NOMO-1 treated with dmso at 0.1 percent for 144 hours (cell line): Measurements from ENCODE around the gene PLAU.
"Not testable (repeated sequence)": the region's sequence is repeated elsewhere in the genome, so short reads cannot be mapped to it uniquely, and the experiment has no call there.

Experiments
- DNase-seq: peaks from one replicate; lab custom pipeline; 2025; ENCODE audit not compliant: unreplicated experiment; lab: John Stamatoyannopoulos, UW

The PLAU gene

DNA sequence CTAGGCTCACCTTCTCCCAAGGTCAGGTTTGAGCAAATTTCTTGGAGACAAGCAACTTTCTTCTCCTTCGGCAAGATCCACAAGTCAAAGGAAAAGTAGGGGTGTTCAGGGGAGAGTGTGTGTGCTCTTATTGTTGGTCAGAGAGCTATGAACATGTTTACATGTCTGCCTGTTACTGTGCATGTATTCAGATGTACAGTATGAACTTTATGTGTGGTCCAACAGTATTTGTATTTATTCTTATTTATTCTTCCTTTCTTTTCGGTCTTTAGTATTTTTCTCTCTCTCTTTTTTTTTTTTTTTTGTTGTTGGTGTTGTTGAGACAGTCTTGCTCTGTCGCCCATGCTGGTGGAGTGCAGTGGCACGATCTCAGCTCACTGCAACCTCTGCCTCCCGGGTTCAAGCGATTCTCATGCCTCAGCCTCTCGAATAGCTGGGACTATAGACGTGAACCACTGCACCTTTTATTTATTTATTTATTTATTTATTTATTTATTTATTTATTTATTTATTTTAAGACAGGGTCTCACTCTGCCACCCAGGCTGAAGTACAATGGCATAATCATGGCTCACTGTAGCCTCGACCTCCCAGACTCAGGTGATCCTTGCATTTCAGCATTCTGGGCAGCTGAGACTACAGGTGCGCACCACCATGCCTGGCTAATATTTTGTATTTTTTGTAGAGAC lies 38.2 kb downstream of the PLAU start:
- no peak for DNase-seq

DNA sequence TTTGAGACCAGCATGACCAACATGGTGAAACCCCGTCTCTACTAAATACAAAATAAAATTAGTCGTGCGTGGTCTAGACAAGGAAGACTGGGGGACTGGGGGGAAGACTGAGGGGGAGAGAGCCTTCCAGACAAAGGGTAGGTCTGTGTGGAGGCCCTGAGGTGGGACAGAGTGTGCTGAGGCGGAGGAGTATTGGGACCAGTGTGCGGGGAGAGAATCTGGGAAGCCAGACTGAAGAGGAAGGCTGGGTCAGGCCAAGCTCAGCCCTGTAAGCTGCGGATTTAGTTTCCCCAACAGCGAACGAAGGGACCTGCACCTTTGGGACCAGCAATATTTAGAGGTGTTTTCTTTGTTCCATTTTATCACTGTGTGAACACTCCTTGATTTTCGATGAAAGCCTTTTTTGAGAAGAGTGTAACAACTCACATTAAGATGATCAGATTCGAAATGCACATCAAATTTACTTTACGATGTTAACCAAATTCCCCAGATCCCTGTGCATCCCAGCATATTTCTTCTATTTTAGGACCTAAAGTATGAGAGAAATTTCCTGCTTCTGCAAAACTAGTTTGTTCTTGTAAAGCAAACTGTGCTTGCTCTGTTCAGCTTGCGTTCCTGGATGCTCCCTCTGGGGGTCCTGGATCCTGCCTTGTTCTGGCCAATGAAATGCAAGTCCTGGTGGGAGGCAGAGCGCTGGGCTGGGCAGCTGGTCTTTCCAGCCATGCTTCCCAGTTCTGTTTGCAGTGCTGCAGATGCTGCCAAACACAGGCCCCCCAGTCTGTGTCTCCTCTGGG lies 39.4 kb downstream of the PLAU start:
- no peak for DNase-seq

DNA sequence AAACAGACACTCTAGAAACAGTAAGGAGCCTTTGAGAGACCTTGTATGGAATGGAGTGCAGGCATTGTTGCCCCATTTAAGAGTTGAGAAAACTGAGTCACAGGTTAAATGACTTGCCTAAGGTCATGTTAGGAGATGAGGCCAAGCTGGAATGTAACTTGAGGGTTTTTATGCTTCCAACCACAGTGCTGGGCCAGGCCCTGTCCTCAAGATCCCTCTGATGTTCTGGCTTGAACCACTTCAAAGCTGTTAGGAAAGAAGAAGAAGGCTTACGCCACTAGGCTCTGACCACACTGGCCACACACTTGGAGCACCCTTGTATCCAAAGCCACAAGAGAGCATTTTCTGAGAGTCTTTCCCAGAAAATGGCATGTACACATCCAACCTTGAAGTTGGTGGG lies 42.7 kb downstream of the PLAU start:
- DNase-seq = peak; percentile 27

DNA sequence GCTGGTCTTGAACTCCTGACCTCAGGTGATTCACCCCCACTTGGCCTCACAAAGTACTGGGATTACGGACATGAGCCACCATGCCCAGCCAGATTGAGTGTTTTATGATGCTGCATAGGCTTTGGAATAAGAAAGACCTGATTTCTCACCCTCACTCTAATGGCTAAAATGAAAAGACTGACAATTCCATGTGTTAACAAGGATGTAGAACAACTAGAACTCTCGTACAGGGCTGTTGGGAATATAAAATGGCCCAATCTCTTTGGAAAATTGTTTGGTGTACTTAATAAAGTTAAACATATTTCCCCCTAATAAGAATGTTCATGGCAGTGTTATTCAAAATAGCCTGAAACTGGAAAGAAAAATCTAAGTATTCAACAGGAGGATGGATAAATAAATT lies 43.8 kb downstream of the PLAU start:
- no peak for DNase-seq

DNA sequence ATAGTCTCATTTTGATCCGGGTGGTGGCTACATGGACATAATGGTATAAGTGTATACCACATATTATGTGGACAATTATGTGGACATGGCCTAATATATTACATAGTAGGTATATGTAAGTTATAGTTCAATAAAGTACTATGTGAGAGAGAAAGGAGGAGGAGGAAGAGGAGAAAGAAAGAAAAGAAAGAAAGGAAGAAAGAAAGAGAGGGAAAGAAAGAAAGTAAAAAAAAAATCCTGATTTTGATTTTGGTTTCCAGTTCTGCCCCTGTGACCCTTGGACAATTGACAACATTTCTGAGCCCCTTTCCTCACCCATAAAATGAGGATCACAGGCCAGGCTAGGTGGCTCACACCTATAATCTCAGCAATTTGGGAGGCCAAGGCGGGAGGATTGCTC lies 44.8 kb downstream of the PLAU start:
- DNase-seq = no peak

DNA sequence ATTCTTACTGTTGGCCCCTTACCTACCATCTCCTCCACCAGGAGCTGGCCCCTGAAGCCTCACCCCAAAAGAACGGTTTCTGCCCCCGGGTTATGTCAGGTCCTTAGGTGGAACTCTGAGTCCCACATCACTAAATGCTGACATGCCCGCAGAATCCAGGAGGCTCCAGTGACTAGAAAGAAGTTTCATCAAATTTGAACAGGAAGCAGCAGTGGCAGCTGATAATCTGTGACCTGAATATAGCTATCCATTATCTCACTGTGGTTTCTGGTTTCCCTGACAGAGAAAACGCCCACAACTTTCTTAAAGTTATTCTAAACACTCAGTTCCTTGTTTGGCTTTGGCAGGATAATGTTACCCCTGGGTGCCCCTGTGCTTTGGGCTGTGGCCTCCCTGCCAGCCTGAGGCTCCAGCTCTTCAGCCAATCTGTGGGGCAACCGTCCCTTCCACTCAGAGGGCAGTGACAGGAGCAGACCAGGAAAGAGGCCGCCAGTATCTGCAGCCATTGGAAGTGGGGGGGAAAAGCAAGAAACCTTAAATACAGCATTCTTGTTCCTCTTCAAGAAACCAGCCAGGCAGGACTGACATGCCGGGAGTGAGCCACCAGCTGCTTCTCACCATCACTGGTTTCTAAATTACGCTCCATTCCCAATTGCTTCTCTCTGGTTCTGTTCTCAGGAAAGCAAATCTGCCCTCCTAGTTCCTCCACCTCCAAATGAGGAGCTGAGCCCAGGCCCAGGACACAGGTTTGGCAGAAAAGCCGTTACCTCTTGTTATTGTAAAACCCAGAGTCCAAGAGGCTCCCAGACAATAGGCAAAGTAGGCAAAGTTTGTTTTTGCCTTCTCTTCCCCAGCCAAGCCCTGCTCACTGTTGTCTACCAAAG lies 45.8 kb downstream of the PLAU start:
- DNase-seq = peak; percentile 87

DNA sequence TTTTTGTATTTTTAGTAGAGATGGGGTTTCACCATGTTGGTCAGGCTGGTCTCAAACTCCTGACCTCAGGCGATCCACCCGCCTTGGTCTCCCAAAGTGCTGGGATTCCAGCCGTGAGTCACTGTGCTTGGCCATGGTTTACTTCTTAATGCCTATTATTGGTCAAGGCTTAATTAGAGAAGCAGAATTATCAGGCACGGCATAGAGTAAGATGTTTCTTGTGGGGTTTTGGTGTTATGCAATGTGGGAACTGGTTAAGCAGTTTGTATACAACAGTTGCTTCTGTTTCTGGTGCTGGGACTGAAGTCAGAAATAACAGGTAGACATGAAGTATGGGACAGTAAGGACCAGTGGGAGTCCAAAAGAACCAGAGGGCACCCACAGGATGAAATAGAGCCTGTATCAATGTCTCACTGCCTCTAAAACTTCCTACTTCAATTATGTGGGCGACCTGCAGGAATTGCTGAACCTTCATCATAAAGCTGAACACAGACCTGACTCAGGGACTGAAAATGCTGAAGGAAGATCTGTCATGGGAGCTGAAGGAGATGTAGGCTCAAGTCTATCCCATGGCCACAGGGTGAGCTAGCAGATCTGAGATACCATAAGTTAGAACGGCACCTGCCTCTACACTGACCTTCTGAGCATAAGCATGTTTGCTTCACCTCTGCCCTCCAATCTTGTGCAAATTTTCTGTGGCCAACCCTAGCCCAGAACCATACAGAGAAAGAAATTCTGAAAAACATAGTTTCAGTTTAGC lies 48.7 kb downstream of the PLAU start:
- DNase-seq = peak; percentile 54

DNA sequence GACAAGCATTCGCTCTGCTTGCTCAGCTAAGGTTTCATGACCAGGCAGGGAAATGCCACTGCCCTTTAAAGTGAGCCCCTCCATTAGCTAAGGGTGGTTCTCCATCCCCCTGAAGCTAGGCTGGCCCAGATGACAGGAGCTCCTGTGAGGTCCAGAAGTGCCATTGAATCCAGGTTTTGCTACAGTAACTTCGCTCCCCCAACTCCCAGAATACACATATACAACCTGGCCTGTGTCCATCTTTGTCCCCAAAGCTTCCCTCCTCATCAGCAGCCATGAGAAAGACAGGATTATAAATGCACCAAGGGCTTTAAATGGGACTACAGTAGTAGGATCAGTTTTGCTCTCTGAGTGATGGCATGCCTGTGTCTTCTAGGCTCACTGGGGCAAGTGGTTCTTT lies 51.5 kb downstream of the PLAU start:
- no peak for DNase-seq

DNA sequence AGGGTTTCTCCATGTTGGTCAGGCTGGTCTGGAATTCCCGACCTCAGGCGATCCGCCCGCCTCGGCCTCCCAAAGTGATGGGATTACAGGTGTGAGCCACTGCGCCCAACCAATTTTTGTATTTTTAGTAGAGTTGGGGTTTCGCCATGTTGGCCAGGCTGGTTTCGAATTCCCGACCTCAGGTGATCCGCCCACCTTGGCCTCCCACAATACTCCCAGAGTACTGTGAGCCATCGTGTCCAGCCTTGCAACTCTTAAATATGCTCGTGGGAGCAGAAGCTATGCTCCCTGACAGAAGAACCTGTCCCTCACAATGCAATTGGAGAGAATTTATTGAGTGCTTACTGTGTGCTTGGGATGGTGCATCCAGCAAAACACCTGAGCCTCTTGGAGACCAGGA lies 52.6 kb downstream of the PLAU start:
- DNase-seq = not testable (repeated sequence)

DNA sequence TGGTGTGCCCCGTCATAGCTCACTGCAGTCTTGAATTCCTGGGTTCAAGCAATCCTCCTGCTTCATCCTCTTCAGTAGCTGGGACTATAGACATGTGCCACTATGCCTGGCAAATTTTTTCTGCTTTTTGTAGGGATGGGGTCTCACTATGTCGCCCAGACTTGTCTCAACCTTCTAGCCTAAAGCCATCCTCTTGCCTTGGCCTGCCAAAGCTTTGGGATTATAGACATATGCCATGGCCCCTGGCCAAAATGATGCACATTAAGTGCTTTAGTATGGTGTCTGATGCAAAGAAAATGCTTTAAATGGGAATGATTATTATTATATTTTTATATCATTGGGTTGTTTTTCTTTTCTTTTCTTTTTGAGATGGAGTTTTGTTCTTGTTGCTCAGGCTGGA lies 53.8 kb downstream of the PLAU start:
- no peak for DNase-seq

DNA sequence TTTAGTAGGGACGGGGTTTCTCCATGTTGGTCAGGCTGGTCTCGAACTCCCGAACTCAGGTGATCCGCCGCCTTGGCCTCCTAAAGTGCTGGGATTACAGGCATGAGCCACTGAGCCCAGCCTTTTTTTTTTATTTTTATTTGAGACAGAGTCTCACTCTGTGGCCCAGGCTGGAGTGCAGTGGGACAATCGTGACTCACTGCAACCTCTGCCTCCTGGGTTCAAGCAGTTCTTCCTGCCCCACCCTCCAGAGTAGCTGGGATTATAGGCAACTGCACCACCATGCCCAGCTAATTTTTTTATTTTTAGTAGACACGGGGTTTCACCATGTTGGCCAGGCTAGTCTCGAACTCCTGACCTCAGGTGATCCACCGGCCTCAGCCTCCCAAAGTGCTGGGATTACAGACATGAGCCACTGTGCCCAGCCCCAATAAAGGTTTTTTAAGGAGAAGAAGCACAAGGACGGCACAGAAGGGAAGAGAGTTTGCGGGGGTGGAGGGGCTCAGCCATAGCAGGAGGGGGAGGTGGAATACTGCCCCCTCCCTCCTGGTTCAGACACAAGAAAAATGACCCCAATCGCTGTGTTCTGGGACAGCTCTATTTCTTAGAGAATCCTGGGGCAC lies 54.4 kb downstream of the PLAU start:
- not testable (repeated sequence) for DNase-seq

DNA sequence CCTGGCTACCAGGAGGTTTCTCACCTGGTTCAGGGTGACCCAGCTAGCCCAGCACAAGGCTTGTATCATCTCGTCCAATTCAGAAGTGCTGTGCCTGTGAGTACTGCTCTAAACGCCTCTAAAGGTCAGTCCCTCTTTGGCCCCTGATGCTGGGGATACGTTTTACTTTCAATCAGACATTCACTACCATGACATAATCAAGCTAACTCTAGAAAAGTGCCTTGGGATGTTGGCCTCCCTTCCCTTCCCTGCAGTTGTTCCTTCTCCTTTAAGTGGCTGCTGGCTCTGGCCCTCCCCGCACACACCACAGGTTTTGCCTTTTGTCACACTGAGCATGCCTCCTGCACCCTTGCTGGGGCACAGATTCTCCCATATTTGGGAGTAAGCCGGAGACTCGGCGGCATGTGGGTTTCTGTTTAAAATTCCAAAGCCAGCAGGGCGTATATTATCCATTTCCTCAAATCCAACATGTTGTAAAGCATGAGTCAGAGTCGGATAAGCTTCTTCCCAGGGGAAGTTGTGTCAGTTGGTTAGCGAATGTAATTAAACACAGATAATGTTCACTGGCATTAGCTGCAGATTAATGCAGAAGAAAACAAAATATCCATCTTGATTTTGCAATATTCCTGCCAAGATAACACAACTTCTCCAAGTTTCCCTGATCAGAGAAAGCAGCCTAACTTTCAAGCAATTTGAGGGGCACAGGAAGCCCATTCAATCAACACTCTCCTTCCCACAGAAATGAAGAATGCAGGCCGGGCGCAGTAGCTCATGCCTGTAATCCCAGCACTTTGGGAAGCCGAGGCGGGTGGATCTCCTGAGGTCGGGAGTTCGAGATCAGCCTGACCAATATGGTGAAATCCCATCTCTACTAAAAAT lies 55.2 kb downstream of the PLAU start:
- DNase-seq = no peak

DNA sequence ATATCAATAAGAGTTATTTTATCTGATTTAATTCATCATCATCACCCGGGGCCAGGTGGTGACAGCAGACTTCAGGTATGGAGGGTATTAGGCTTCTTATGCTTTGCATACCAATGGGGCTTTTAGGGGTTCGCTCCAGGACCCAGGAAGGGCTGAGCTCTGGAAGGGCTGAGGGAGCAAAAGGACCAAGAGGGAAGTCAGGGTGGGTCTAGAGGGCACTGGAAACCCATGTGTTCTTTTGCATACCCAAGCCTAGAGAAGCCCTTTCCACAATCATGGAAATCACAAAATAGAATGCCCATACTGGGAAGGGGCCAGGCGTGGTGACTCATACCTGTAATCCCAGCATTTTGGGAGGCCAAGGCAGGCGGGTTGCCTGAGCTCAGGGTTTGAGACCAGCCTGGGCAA lies 56.1 kb downstream of the PLAU start:
- no peak for DNase-seq
